HT-29 (cell line): ENCODE data around the gene DHX58. TPM values are rescaled to one million over a fixed set of nuclear protein-coding genes. Genes with fewer than 3 reads are reported as not detected.

Experiments used
- DNase-seq: peaks from one replicate; pipeline ENCODE4 v3.0.0-alpha.2; 2015; ENCODE audit warnings: low spot score
- total RNA-seq: library from RNA; depleted of rRNA; stranded (reverse); fragments of >200 nt; shearing (Covaris generic); gene quantifications from 2 replicates; pipeline ENCODE4 v1.2.3, GENCODE V29; 2014

The DHX58 gene
- total RNA-seq, 1 experiment from 2014 or later: 9.7 TPM

DNA sequence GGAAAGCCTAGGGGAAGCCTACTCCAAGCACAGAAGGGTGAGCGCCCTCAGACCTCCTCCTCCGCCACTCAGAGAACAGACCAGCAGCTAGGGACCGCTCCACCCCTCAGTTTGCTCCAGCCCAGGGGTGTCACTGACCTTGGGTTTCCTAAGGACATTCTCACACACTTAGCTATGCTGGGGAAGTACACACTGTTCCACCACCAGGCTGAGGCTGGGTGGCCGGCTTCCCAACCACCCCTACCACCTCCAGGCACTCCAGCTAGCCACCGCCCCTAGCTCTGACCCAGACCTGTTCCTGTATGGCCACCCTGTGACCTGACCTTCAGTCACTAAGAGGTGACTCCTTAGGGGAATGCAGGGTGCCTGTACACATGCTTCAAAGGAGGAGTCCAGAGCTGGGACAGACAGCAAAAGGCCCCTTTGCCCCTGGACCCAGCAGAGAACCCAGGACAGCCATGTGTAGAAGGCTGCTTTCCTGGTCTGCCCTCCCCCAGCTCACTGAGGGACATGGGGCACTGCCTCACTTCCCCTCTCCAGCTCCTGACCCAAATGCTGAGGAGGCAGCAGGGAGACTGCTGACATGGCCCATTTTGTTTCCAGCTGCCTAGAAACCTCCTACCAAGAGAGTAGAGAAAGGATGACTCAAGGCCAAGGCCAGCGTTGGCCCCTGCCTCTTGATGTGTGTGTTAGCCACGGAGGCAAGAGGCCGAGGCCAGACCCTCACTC lies 16.8 kb upstream of the DHX58 start:
- no peak for DNase-seq

DNA sequence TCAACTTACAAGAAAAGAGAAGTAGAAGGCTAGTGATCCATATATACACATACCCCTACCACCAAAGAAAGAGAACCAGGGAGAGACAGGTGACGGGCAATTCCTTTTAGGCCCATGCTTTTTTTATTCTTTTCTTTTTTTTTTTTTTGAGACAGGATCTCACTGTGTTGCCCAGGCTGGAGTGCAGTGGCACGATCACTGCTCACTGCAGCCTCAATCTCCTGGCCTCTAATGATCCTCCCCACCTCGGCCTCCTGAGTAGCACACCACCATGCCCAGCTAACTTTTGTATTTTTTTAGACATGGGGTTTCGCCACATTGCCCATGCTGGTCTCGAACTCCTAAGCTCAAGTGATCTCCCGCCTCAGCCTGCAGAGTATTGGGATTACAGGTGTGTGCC lies 14.9 kb upstream of the DHX58 start:
- no peak for DNase-seq

DNA sequence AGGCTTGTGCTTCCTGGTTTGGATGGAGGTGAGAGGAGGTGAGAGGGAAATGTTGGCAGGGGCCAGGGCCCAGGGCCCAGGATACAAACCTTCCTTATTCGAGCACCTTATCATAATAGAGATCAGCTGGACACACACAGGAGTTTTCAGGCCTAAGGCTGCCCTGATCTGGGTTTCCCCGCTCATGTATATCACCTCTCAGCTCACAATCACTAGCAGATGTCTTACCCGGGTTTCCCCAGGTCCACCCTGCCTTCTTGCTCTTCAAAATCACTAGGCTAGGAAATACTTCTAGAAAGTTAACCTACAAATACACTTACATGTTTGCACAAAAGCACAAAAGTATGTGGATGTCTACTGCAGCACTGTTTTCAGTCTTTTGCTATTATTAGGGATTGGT lies 14.3 kb upstream of the DHX58 start:
- no peak for DNase-seq

DNA sequence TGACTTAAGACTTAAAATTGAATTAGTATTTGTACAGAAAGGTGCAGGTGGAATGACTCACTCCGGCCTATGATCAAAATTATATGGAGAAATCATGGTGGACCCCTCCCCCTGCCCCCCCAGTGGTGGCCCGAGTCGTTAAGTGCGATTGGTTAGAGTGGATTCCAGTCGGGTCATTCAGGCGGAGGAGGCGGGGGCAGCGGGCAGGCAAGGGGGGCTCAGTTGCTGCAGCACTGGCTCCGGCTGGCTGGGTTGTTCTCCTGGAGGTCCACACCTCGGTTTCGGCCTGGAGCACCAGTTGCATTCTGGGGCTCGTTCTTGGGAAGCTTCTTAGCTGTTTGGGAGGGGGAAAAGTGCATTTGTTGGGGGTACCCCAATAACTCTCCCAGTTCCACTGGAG lies 13.1 kb upstream of the DHX58 start:
- DNase-seq: no peak

GRCh38 chr17:42124256-42124655 lies 11.7 kb upstream of the DHX58 start:
- no peak for DNase-seq

DNA sequence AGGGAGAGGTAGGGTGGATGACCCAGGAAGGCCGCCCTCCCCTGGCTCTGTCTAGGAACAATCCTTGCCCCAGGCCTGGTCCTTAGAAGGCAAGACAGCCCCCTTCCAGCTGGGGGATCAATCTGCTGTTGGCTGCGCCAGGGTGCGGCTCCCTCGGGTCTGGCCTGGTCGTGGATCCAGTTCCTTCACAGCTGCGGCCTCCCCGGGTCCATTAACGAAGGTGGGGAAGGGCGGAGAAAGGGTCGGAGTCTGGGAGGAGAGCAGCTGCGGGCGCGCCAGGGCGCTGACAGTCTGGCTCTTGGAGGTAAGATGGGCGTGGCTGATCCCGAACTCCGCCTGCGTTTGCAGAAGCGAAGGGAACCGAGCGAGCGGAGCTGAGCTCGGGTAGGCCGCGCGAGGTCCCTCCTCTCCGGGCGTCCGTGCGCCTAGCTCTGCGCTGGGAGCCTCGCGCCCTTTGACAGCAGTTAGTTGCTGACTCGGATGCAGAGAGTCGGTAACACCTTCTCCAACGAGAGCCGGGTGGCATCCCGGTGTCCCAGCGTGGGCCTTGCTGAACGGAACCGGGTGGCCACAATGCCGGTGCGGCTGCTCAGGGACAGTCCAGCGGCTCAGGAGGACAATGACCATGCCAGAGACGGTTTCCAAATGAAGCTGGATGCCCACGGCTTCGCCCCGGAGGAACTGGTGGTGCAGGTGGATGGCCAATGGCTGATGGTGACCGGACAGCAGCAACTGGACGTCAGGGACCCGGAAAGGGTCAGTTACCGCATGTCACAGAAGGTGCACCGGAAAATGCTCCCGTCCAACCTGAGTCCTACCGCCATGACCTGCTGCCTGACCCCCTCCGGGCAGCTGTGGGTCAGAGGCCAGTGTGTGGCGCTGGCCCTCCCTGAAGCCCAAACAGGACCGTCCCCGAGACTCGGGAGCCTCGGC lies 10.1 kb upstream of the DHX58 start, which contains the start of gene HSPB9:
TSS of gene HSPB9 (plus strand) at position 434 of the 933 bp plus-strand sequence. CDS start at position 481, 47 bp downstream.
- DNase-seq: peak; percentile 49

DNA sequence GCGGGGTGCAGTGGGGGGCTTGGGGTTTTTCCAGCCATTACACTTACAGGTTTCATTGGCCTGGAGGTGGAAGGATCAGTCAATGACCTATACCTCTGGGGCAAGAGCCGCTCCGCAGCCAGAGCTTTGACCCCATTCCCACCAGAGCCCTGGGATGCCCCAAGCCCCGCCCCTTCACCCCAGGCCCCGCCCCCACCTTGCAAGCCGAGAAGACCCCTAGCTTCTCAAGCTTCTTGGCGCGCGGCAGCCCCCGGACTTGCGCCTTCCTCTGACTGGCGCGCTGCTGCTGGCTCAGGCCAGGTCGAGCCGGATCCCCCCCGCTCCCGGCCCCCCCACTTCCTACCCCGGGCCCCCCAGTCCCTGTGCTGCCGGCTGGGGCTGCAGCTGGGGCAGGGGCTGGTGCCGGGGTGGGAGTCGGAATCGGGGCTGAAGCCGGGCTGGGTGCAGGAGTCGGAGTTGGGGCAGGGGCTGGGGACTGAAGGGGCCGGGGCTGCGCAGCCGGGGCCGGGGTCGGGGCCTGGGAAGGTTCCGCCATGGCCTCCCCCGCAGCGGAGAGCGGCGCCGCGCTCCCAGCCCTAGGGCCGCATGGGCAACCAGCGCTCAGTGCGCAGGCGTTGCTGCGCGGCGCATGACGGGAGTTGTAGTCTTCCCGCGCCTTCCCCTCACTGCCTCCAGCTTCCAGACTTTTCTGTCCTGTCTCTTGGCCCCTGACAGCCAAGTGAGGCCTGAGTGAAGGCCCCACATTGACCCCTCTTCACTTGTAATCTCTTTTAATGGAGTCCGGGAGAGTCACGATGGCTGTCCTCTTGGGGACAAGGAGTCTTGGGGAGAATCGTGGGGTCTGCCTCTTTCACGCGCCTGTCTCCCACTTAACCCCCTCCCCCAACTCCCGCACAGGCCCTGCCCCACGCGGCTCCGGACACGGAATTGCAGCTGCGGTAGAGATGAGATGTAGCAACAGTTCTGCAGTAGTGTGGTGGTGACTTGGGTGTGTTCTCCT lies 8.6 kb upstream of the DHX58 start, which contains the start of gene KAT2A:
TSS of gene KAT2A (minus strand) at position 598 of the 1,000 bp plus-strand sequence. CDS start at position 535, 63 bp downstream.
- peak; percentile 89 for DNase-seq

DNA sequence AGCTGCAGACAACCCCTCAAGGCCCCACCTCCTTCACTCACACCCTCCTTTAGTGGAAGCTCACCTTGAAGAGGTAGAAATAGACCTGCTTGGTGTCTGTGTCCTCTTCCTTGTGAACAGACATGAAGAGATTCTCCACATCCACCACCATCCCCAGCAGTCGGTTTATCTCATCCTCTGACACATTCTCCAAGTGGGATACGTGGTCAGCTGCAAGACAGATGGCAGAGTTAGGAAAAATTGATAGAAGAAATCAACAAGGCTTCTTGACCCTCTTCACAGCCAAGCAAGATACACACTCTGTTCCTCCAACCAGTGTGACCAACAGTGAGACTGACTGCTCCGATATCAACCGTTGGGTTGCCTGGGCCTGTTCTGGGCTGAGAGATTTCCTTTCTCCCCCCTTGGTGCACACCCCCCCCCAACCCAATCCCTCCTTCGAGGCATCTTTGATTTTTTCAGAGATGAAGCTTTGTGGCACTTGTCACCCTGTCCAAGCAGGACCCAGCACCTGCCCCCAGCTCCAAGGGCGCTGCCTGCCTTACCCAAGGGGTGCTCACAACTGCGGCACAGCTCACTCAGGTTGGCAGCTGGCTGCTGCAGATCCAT lies 7.8 kb upstream of the DHX58 start:
- DNase-seq: no peak

- no peak for DNase-seq
These were observed 6.8 kb upstream of the DHX58 start for GRCh38 chr17:42119301-42119700.

DNA sequence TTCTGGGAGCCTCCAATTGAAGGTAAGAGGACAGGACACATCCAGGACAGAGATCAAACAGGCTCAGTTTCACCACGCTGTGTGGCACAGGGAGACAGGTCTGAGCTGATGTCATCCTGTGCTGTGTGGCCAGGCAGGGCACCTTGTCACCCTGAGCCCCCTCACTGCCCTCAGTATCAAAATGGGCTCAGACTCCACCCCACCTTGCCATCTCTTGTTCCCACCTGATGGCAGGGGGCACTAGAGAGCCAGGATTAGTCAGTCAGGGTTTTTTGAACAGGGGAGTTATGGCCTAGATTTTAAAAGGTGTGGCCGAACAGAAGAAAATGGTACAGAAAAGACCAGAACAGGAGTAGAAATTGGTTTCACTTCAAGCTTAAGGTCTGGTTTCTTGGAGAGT lies 6.0 kb upstream of the DHX58 start:
- peak; percentile 48 for DNase-seq

DNA sequence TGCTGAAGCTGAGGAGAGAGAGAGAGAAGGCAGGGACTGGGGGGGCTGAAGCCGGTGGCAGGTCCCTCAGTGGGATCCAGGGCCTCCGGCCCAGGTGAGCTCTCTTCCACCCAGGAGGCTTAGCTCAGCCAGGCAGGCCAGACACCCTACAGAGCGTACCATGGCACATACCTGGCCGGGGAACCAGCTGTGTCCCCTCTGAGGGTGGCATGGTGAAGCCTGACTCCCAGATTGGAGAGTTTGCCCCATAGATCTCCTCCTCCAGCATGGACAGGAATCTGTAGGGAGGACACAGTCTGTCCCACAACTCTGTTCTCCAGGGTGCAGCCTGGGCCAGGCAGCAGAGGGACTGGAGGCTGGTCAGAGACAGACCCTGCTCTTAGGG lies 5.6 kb upstream of the DHX58 start:
- DNase-seq: no peak

DNA sequence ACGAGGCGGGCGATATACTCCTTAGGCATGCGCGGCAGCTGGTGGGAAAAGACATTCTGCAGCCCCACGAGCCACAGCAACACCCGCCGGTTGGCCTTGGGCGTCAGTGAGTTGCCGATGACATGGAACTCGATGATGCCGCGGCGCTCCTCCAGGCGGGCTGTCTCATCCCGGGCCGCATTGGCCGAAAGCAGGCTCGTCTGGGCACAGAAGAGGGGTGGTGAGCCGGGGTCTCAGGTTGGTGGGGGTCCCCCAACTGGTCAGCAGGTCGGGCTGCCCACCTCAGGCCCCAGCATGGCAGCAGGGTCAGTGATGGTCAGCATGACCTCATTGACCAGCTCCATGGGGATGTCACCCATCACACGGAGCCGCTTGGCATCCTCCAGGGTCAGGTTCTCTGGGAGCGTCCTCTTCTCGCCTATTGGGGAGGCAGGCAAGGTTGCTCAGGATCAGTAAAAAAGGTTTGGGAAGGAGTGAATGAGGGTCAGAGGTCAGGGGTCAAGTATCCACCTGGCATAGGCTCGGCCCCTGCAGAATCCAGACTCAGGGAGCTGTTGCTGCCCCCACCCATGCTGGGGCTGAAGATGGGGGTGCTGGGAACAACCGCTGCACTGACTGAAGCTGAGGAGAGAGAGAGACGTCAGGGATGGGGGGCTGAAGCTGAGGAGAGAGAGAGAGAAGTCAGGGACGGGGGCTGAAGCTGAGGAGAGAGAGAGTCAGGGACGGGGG lies 5.0 kb upstream of the DHX58 start:
- no peak for DNase-seq

GRCh38 chr17:42116705-42117396 lies 4.3 kb upstream of the DHX58 start:
- DNase-seq: peak; percentile 90

DNA sequence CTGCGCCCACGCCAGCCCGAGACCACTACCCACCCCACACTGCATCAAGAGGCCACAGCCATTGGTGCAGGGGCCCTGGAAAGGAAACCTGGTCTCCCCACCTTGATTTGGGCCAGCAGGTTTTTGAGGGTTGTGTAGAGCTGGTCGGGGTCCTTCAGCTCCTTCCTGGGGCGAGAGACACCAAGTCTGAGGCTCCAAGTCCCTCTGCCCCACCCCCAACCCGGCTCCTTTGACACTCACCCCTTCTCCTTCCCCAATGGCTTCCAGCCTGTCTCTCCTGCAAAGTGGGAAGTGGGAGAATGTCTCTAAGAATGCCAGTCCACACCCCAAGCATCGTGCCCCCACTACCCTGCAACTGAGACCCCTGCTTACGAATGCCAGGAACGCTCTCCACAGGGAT lies 1.6 kb upstream of the DHX58 start:
- no peak for DNase-seq

GRCh38 chr17:42113293-42114069 lies 967 bp upstream of the DHX58 start:
- DNase-seq: no peak

DNA sequence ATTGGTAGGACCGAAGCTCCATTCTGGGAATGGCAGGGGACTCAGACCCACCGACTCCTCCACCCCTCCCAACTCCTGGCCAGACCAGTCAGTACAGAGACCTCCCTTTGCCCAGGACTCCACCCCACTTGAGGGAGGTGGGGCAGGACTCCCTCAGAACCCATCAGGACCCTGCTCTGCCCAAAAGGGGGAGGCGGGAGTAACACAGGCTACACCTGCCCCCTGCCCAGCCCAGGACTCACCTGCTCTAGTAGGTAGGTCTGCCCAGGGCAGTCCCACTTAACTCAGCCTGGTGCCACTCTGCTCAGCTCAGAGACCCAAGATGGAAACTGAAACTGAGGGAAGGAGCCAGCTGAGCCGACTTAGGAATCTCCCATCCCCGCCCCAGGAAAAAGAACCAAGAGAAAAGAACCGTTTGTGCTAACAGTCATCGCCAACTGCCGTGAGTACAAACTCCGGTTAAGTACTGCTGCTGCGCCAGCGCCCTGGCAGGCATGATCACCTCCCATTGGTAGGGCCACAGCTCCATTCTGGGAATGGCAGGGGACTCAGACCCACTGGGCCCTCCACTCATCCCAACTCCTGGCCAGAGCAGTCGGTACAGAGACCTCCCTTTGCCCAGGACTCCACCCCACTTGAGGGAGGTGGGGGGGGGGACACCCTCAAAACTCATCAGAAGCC lies 503 bp downstream of the DHX58 start:
- DNase-seq: peak; percentile 52

GRCh38 chr17:42111265-42111636 lies 1.3 kb downstream of the DHX58 start:
- DNase-seq: no peak
